GDM1 (cell line): ENCODE results near the gene ACTR8.

Experiments
- DNase-seq: peaks from one replicate; lab custom pipeline; 2025; lab: John Stamatoyannopoulos, UW

ACTR8 gene

GRCh38 chr3:53834429-53835095, 47.4 kb downstream of the ACTR8 start:
- no peak for DNase-seq

GRCh38 chr3:53833700-53834099, 48.3 kb downstream of the ACTR8 start:
- DNase-seq: no peak

GRCh38 chr3:53833053-53833645, 48.8 kb downstream of the ACTR8 start:
- DNase-seq: no peak

GRCh38 chr3:53830944-53831343, 51.0 kb downstream of the ACTR8 start:
- DNase-seq: no peak

GRCh38 chr3:53829605-53830004, 52.3 kb downstream of the ACTR8 start:
- DNase-seq: no peak

- no peak for DNase-seq
Observed at GRCh38 chr3:53828581-53828980, 53.4 kb downstream of the ACTR8 start.

- no peak for DNase-seq
Observed at GRCh38 chr3:53826048-53826447, 55.9 kb downstream of the ACTR8 start.

- no peak for DNase-seq
Observed at GRCh38 chr3:53824795-53825194, 57.2 kb downstream of the ACTR8 start.

GRCh38 chr3:53823956-53824657, 57.8 kb downstream of the ACTR8 start:
- DNase-seq: no peak

- DNase-seq: no peak
Observed at GRCh38 chr3:53823026-53823955, 58.7 kb downstream of the ACTR8 start.

- DNase-seq: no peak
Observed at GRCh38 chr3:53822331-53822741, 59.6 kb downstream of the ACTR8 start.

- no peak for DNase-seq
Observed at GRCh38 chr3:53821631-53822121, 60.3 kb downstream of the ACTR8 start.

GRCh38 chr3:53820756-53821580, 61.0 kb downstream of the ACTR8 start:
- DNase-seq: no peak

- DNase-seq: no peak
Observed at GRCh38 chr3:53820084-53820483, 61.9 kb downstream of the ACTR8 start.

GRCh38 chr3:53819163-53819868, 62.6 kb downstream of the ACTR8 start:
- DNase-seq: no peak

GRCh38 chr3:53818221-53819162, 63.5 kb downstream of the ACTR8 start:
- no peak for DNase-seq

GRCh38 chr3:53817809-53818208, 64.1 kb downstream of the ACTR8 start:
- no peak for DNase-seq

- DNase-seq: no peak
Observed at GRCh38 chr3:53817211-53817610, 64.7 kb downstream of the ACTR8 start.
